ENCODE measurements around the gene CTSA. TPM values are rescaled to one million over a fixed set of nuclear protein-coding genes. Genes with fewer than 3 reads are reported as not detected.

Gene CTSA
- polyA plus RNA-seq, 3 donors, result 116 to 134 (median 118) TPM

- DNase-seq (ENCODE audit: low read depth in 3 of 3, low spot score in 2 of 3), result peak in 2 of 3 donors; percentile 29 to 39
These were observed 43.0 kb downstream of the CTSA start for GRCh38 chr20:45934046-45934585.

GRCh38 chr20:45934586-45935415 lies 43.7 kb downstream of the CTSA start, which contains the start of gene PCIF1:
PCIF1 (plus strand) TSS chr20:45934683; CDS start chr20:45939000, 4,317 bp downstream.
- peak; percentile 97 to 99 (median 98) for DNase-seq (ENCODE audit: low read depth in 3 of 3, low spot score in 2 of 3)

- no peak for DNase-seq (ENCODE audit: low read depth in 3 of 3, low spot score in 2 of 3)
These were observed 44.4 kb downstream of the CTSA start for GRCh38 chr20:45935416-45936046.

GRCh38 chr20:45937765-45938164 lies 46.6 kb downstream of the CTSA start:
- no peak for DNase-seq (ENCODE audit: low read depth in 3 of 3, low spot score in 2 of 3)

GRCh38 chr20:45938727-45939438 lies 47.7 kb downstream of the CTSA start:
- no peak for DNase-seq (ENCODE audit: low read depth in 3 of 3, low spot score in 2 of 3)

GRCh38 chr20:45940053-45940452 lies 48.9 kb downstream of the CTSA start:
- no peak for DNase-seq (ENCODE audit: low read depth in 3 of 3, low spot score in 2 of 3)

- DNase-seq (ENCODE audit: low read depth in 3 of 3, low spot score in 2 of 3), result no peak
These were observed 49.3 kb downstream of the CTSA start for GRCh38 chr20:45940469-45940868.

- DNase-seq (ENCODE audit: low read depth in 3 of 3, low spot score in 2 of 3), result no peak
These were observed 52.5 kb downstream of the CTSA start for GRCh38 chr20:45943613-45944012.

- DNase-seq (ENCODE audit: low read depth in 3 of 3, low spot score in 2 of 3), result no peak
These were observed 53.2 kb downstream of the CTSA start for GRCh38 chr20:45944151-45944964.

GRCh38 chr20:45944965-45945677 lies 54.0 kb downstream of the CTSA start:
- DNase-seq (ENCODE audit: low read depth in 3 of 3, low spot score in 2 of 3), result no peak

- no peak for DNase-seq (ENCODE audit: low read depth in 3 of 3, low spot score in 2 of 3)
These were observed 54.6 kb downstream of the CTSA start for GRCh38 chr20:45945678-45946148.

- DNase-seq (ENCODE audit: low read depth in 3 of 3, low spot score in 2 of 3), result no peak
These were observed 55.2 kb downstream of the CTSA start for GRCh38 chr20:45946149-45946970.

GRCh38 chr20:45947110-45947866 lies 56.2 kb downstream of the CTSA start:
- no peak for DNase-seq (ENCODE audit: low read depth in 3 of 3, low spot score in 2 of 3)

GRCh38 chr20:45948261-45948733 lies 57.2 kb downstream of the CTSA start:
- DNase-seq (ENCODE audit: low read depth in 3 of 3, low spot score in 2 of 3), result no peak

Data from right renal cortex interstitium (tissue), 3 donors.